Neural crest cell (in vitro differentiated cells): ENCODE measurements around the gene CASK. TPM values are rescaled to one million over a fixed set of nuclear protein-coding genes. Genes with fewer than 3 reads are reported as not detected.

Source experiments
- DNase-seq: peaks from one replicate; pipeline ENCODE4 v3.0.0; 2021; ENCODE audit warnings: low read depth, mixed read lengths, low spot score
- H3K27ac Mint-ChIP-seq: one replicate; pipeline ENCODE4 v1.8.0; 2021; ENCODE audit warnings: mild to moderate bottlenecking, mixed read lengths; ENCODE audit not compliant: unreplicated experiment
- H3K27me3 Mint-ChIP-seq: 2 replicates; pipeline ENCODE4 v1.8.0; 2021; ENCODE audit warnings: low read depth, mild to moderate bottlenecking, mixed read lengths
- H3K36me3 Mint-ChIP-seq: 2 replicates; pipeline ENCODE4 v1.8.0; 2021; ENCODE audit warnings: low read depth, mild to moderate bottlenecking, mixed read lengths
- H3K4me1 Mint-ChIP-seq: 2 replicates; pipeline ENCODE4 v1.8.0; 2021; ENCODE audit warnings: mixed read lengths
- H3K4me3 Mint-ChIP-seq: one replicate; pipeline ENCODE4 v1.8.0; 2021; ENCODE audit warnings: mild to moderate bottlenecking, mixed read lengths
- H3K9me3 Mint-ChIP-seq: 2 replicates; pipeline ENCODE4 v1.8.0; 2021; ENCODE audit warnings: mixed read lengths
- total RNA-seq: library from RNA; stranded (reverse); gene quantifications from 2 replicates; pipeline ENCODE4 v1.2.1, GENCODE V29; 2021
- TF ChIP-seq, protein P1 (sequence below): fragments of 200-600 bp; sonication (generic); conservative IDR thresholded peaks from 2 replicates; pipeline ENCODE4 v1.5.0; 2021; ENCODE audit warnings: antibody characterized with exemption, mild to moderate bottlenecking

Gene CASK
- total RNA-seq, 1 donor from 2014 or later = 57.8 TPM

DNA sequence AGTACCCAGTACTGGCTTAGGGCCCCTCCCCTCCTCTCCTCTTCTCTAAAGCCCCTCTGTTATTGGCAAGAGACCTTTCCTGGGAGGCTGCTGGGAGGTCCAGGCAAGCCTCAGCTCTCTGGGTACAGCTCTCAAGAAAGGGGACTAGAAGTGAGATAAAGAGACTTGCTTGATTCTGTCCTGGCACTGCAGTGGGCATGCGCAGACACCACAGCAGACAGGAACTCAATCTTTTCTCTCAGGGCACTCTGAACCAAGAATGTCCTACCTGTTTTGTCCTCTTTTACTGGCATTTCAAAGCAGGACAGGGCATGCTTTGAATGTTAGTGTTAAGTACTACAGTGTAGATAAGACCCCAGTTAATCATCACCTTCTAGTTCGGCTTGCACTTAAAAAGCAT lies 401.3 kb downstream of the CASK start:
- Mint-ChIP-seq H3K27ac (peak overlapping the region; percentile 87), H3K9me3 (no peaks in the 10 kb centered on the region), H3K4me3 (no peak overlapping the region), H3K36me3 (peaks cover 6% of the 10 kb centered on the region), H3K4me1 (peaks cover 35% of the 10 kb centered on the region), H3K27me3 (no peaks in the 10 kb centered on the region)
- DNase-seq = no peak
- TF ChIP-seq, protein P1, sequence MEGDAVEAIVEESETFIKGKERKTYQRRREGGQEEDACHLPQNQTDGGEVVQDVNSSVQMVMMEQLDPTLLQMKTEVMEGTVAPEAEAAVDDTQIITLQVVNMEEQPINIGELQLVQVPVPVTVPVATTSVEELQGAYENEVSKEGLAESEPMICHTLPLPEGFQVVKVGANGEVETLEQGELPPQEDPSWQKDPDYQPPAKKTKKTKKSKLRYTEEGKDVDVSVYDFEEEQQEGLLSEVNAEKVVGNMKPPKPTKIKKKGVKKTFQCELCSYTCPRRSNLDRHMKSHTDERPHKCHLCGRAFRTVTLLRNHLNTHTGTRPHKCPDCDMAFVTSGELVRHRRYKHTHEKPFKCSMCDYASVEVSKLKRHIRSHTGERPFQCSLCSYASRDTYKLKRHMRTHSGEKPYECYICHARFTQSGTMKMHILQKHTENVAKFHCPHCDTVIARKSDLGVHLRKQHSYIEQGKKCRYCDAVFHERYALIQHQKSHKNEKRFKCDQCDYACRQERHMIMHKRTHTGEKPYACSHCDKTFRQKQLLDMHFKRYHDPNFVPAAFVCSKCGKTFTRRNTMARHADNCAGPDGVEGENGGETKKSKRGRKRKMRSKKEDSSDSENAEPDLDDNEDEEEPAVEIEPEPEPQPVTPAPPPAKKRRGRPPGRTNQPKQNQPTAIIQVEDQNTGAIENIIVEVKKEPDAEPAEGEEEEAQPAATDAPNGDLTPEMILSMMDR = no peak

GRCh38 chrX:41519468-41519867 lies 403.9 kb downstream of the CASK start:
- H3K27me3 Mint-ChIP-seq = no peaks in the 10 kb centered on the region
- no peak for DNase-seq
- H3K4me1 Mint-ChIP-seq = peaks cover 49% of the 10 kb centered on the region
- H3K4me3 Mint-ChIP-seq = no peak overlapping the region
- TF ChIP-seq, protein P1 = no peak
- H3K36me3 Mint-ChIP-seq = peaks cover 3% of the 10 kb centered on the region
- no peak overlapping the region for H3K27ac Mint-ChIP-seq
- no peaks in the 10 kb centered on the region for H3K9me3 Mint-ChIP-seq

GRCh38 chrX:41518841-41519220 lies 404.5 kb downstream of the CASK start:
- DNase-seq = no peak
- no peaks in the 10 kb centered on the region for H3K9me3 Mint-ChIP-seq
- TF ChIP-seq, protein P1 = no peak
- peaks cover 3% of the 10 kb centered on the region for H3K36me3 Mint-ChIP-seq
- peaks cover 49% of the 10 kb centered on the region for H3K4me1 Mint-ChIP-seq
- no peak overlapping the region for H3K27ac Mint-ChIP-seq
- no peaks in the 10 kb centered on the region for H3K27me3 Mint-ChIP-seq
- H3K4me3 Mint-ChIP-seq = no peak overlapping the region

DNA sequence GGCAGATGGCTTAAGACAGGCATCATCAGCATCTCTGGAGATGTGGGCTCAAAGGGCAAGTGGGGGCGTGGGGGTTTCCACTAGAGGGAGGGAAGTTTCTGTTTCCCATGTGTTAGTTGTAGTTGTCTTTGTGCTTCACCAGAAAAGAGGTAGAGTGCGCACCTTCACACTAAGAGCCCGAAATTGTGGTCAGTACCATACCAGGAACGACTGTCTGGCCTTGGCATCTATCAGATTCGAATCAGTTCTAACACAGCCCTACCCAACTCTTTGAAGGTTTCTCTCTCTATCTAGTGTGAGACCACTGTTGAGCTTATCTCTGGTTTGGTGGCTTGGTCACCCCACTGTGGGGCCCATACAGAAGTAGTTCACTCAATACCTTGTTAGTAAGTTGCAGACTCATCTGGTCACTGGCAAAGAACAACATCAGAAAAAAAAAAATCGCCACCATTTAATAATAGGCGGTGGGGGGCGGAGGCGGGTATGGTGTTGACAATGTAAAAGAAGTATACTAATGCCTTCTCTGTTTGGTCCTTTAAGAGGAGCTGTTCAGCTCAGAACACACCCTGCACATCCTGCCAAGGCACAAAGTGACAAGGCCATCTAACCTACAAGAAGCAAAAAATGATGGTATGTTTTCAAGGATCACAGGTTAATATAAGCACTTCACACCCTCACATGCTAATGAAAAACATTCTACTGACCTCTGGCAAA lies 405.1 kb downstream of the CASK start:
- no peak for DNase-seq
- H3K36me3 Mint-ChIP-seq = peaks cover 3% of the 10 kb centered on the region
- H3K27me3 Mint-ChIP-seq = no peaks in the 10 kb centered on the region
- no peak overlapping the region for H3K27ac Mint-ChIP-seq
- TF ChIP-seq, protein P1 = no peak
- no peaks in the 10 kb centered on the region for H3K9me3 Mint-ChIP-seq
- no peak overlapping the region for H3K4me3 Mint-ChIP-seq
- H3K4me1 Mint-ChIP-seq = peaks cover 44% of the 10 kb centered on the region

GRCh38 chrX:41516999-41517765 lies 406.2 kb downstream of the CASK start:
- no peaks in the 10 kb centered on the region for H3K27me3 Mint-ChIP-seq
- H3K4me3 Mint-ChIP-seq = no peak overlapping the region
- no peaks in the 10 kb centered on the region for H3K9me3 Mint-ChIP-seq
- no peak overlapping the region for H3K27ac Mint-ChIP-seq
- peaks cover 33% of the 10 kb centered on the region for H3K4me1 Mint-ChIP-seq
- TF ChIP-seq, protein P1 = no peak
- no peak for DNase-seq
- peaks cover 3% of the 10 kb centered on the region for H3K36me3 Mint-ChIP-seq
